Large intestine (tissue), 3 donors: Measurements from ENCODE around the gene PDILT. TPM values are rescaled to one million over a fixed set of nuclear protein-coding genes. Genes with fewer than 3 reads are reported as not detected.
"Not testable (repeated sequence)": the region's sequence is repeated elsewhere in the genome, so short reads cannot be mapped to it uniquely, and the experiment has no call there.

Source experiments
- DNase-seq, 2 donors: peaks; one replicate each; pipeline versions ENCODE4 v3.0.0 to v3.0.0-alpha.2; 2013
- H3K27ac ChIP-seq: one replicate; pipeline ENCODE4 v1.5.1; 2013; ENCODE audit warnings: low read length
- H3K27me3 ChIP-seq: 2 replicates; pipeline ENCODE4 v1.6.1; 2013; ENCODE audit warnings: low read length; ENCODE audit not compliant: control insufficient read depth, insufficient read depth
- H3K36me3 ChIP-seq: 2 replicates; pipeline ENCODE4 v1.6.1; 2013; ENCODE audit warnings: low read length; ENCODE audit not compliant: control insufficient read depth, insufficient read depth
- H3K4me1 ChIP-seq: one replicate; pipeline ENCODE4 v1.6.1; 2013; ENCODE audit warnings: low read length; ENCODE audit not compliant: control insufficient read depth, insufficient read depth
- H3K4me3 ChIP-seq: one replicate; pipeline ENCODE4 v1.5.1; 2013; ENCODE audit warnings: low read length
- H3K9me3 ChIP-seq: one replicate; pipeline ENCODE4 v1.6.1; 2013; ENCODE audit warnings: mild to moderate bottlenecking, low read depth, low read length, moderate library complexity; ENCODE audit not compliant: control insufficient read depth
- WGBS: methylation state at CpG from one replicate; pipeline ENCODE4 v1.1.5; 2013; ENCODE audit warnings: low lambda C conversion rate; ENCODE audit not compliant: insufficient coverage; 5-methylcytosine and 5-hydroxymethylcytosine counted together
- polyA plus RNA-seq: library from polyadenylated mRNA; unstranded; fragments of 120-200 nt; gene quantifications from one replicate; pipeline ENCODE4 v1.2.1, GENCODE V29; 2013

The PDILT gene
- polyA plus RNA-seq, 1 donor = not detected

GRCh38 chr16:20430480-20430879 is 25.9 kb upstream of the PDILT start:
- H3K27ac ChIP-seq, H3K4me3 ChIP-seq, H3K36me3 ChIP-seq, DNase-seq, H3K4me1 ChIP-seq, H3K9me3 ChIP-seq, H3K27me3 ChIP-seq: not testable (repeated sequence)
- WGBS = 91% methylated on average over 1 of the region's 1 CpG

DNA sequence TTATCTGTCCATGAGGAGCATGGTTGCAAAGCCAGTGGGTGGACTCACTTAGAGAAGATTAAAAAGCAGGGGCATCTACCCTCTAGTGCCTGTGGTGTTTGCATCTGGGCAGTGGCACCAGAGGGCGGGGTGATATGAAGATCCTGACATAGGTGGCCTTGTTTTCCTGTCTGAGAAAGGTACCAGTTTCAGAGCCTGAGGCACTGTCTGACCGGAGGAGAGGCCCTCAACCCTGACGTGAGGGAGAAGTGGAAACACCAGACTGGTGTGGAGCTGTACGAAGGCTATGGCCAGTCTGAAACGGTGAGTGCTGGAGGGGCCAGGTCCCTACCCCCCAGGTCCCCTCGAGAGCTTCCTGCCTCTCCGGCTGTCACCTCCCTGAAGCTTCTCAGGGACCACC is 25.0 kb upstream of the PDILT start:
- DNase-seq, H3K4me1 ChIP-seq, H3K27ac ChIP-seq, H3K4me3 ChIP-seq, H3K9me3 ChIP-seq, H3K27me3 ChIP-seq, H3K36me3 ChIP-seq: not testable (repeated sequence)
- no CpG with 5 or more reads among the region's 7 CpGs for WGBS

GRCh38 chr16:20427401-20427797 is 22.9 kb upstream of the PDILT start:
- not testable (repeated sequence) for H3K4me3 ChIP-seq, DNase-seq, H3K36me3 ChIP-seq, H3K27ac ChIP-seq, H3K9me3 ChIP-seq, H3K27me3 ChIP-seq
- peaks cover 14% of the 10 kb centered on the region for H3K4me1 ChIP-seq
- WGBS = no CpG with 5 or more reads among the region's 2 CpGs

- DNase-seq = peak; percentile 65 to 80
- no peaks in the 10 kb centered on the region for H3K36me3 ChIP-seq
- no peaks in the 10 kb centered on the region for H3K27me3 ChIP-seq
- no peaks in the 10 kb centered on the region for H3K9me3 ChIP-seq
- no peak overlapping the region for H3K4me3 ChIP-seq
- H3K27ac ChIP-seq = peak overlapping the region; percentile 71
- peaks cover 14% of the 10 kb centered on the region for H3K4me1 ChIP-seq
- no CpG with 5 or more reads among the region's 2 CpGs for WGBS
Measured at GRCh38 chr16:20424129-20424866, 19.8 kb upstream of the PDILT start.

- no CpG with 5 or more reads among the region's 5 CpGs for WGBS
- H3K36me3 ChIP-seq, H3K9me3 ChIP-seq, H3K27ac ChIP-seq, H3K4me3 ChIP-seq, H3K27me3 ChIP-seq, DNase-seq: not testable (repeated sequence)
- peaks cover 14% of the 10 kb centered on the region for H3K4me1 ChIP-seq
Measured at GRCh38 chr16:20423772-20424128, 19.2 kb upstream of the PDILT start.

GRCh38 chr16:20421748-20422147 is 17.2 kb upstream of the PDILT start:
- H3K4me1 ChIP-seq = peaks cover 14% of the 10 kb centered on the region
- H3K9me3 ChIP-seq, H3K27me3 ChIP-seq, DNase-seq, H3K36me3 ChIP-seq, H3K27ac ChIP-seq, H3K4me3 ChIP-seq: not testable (repeated sequence)
- no CpG with 5 or more reads among the region's 2 CpGs for WGBS

- not testable (repeated sequence) for H3K27ac ChIP-seq, DNase-seq
Measured at GRCh38 chr16:20419093-20419492, 14.6 kb upstream of the PDILT start.

DNA sequence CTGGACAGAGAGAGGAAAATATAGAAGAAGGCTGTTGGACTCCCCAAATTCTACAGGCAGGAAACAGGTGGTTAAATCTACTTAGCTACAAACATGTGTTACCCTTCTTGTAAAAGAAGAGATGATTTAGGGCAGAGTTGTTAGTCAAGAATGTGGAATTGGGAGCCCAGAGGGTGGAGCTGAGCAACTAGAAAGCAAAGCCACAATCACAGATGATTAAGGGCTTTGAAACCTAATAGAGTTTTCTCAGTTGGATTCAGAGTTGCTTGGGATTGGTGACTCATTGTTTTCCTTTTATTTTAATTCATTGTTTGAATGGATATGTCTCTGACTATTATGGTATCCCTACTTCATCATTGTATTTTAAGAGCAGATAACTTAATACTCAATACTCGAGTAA is 11.0 kb upstream of the PDILT start:
- Histone ChIP-seq H3K4me1 (no peaks in the 10 kb centered on the region), H3K27me3 (no peaks in the 10 kb centered on the region), H3K36me3 (no peaks in the 10 kb centered on the region), H3K9me3 (no peaks in the 10 kb centered on the region), H3K27ac (no peak overlapping the region), H3K4me3 (no peak overlapping the region)
- DNase-seq = no peak
- WGBS = 100% methylated on average over 1 of the region's 1 CpG

More at GRCh38 chr16:20419093-20419492, 14.6 kb upstream of the PDILT start:
- H3K9me3 ChIP-seq, H3K4me3 ChIP-seq, H3K4me1 ChIP-seq, H3K27me3 ChIP-seq, H3K36me3 ChIP-seq: not testable (repeated sequence)
- WGBS = no CpG with 5 or more reads among the region's 8 CpGs

GRCh38 chr16:20411055-20411454 is 6.5 kb upstream of the PDILT start:
- H3K9me3 ChIP-seq = no peaks in the 10 kb centered on the region
- H3K27ac ChIP-seq = no peak overlapping the region
- DNase-seq = no peak
- no peak overlapping the region for H3K4me3 ChIP-seq
- H3K36me3 ChIP-seq = no peaks in the 10 kb centered on the region
- H3K27me3 ChIP-seq = no peaks in the 10 kb centered on the region
- WGBS = no CpG with 5 or more reads among the region's 2 CpGs
- H3K4me1 ChIP-seq = no peaks in the 10 kb centered on the region

- Histone ChIP-seq H3K27me3 (no peaks in the 10 kb centered on the region), H3K4me3 (no peak overlapping the region), H3K4me1 (no peaks in the 10 kb centered on the region), H3K36me3 (no peaks in the 10 kb centered on the region), H3K27ac (no peak overlapping the region), H3K9me3 (no peaks in the 10 kb centered on the region)
- DNase-seq = peak in 1 of 2 donors; percentile 30
- 86% methylated on average over 1 of the region's 6 CpGs for WGBS
Measured at GRCh38 chr16:20410121-20410723, 5.7 kb upstream of the PDILT start.
